Measurements from ENCODE around the gene KCNF1.

- TF ChIP-seq CTCF (IDR thresholded peaks at IDR 0.05; ENCODE audit: poor library complexity) (no peak), EZH2 (IDR thresholded peaks at IDR 0.05; ENCODE audit: borderline replicate concordance) (no peak), EZH2phosphoT487 (IDR thresholded peaks at IDR 0.05; ENCODE audit: low read depth, severe bottlenecking, unreplicated experiment) (no peak)
Observed at GRCh38 chr2:10873790-10874437, 37.8 kb upstream of the KCNF1 start.
